ENCODE results near the gene NES.

NES gene

DNA sequence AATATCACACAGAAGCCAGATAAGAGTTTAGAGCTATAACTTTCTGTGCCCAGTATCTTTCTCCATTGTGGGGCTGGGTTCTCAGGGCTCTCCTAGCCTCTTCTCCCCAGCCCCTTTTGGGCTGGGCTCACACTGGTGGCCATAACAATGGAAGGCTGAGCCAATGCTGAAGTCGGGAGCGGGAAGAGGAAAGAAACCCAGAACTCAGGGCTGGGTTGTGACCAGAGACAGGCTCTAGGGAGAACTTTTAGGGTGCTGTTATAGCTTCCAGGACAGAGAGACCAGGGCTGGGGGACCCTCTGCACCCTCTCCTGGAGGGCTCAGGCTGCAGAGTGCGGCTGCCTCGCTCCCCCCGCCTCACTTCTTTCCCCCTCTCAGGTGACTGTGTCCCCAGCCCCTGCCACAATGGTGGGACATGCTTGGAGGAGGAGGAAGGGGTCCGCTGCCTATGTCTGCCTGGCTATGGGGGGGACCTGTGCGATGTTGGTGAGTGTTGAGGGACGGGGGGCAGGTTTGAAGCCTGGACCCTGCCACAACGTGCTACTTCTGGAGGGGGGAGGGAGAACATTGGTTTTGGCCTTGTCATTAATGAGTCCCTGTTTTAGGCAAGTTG lies 21.2 kb downstream of the NES start:
- H3K4me1 ChIP-seq (ENCODE audit: control insufficient read depth, insufficient read depth, low read length): peaks cover 42% of the 10 kb centered on the region
- no peaks in the 10 kb centered on the region for H3K9me3 ChIP-seq (ENCODE audit: control insufficient read depth, low read length)
- H3K27me3 ChIP-seq (ENCODE audit: control insufficient read depth, insufficient read depth, low read length): peaks cover 24% of the 10 kb centered on the region
- H3K9ac ChIP-seq (ENCODE audit: low read length): no peak overlapping the region
- H3K36me3 ChIP-seq (ENCODE audit: control insufficient read depth, insufficient read depth, low read length): no peaks in the 10 kb centered on the region
- H3K4me3 ChIP-seq (ENCODE audit: low read length): no peak overlapping the region

DNA sequence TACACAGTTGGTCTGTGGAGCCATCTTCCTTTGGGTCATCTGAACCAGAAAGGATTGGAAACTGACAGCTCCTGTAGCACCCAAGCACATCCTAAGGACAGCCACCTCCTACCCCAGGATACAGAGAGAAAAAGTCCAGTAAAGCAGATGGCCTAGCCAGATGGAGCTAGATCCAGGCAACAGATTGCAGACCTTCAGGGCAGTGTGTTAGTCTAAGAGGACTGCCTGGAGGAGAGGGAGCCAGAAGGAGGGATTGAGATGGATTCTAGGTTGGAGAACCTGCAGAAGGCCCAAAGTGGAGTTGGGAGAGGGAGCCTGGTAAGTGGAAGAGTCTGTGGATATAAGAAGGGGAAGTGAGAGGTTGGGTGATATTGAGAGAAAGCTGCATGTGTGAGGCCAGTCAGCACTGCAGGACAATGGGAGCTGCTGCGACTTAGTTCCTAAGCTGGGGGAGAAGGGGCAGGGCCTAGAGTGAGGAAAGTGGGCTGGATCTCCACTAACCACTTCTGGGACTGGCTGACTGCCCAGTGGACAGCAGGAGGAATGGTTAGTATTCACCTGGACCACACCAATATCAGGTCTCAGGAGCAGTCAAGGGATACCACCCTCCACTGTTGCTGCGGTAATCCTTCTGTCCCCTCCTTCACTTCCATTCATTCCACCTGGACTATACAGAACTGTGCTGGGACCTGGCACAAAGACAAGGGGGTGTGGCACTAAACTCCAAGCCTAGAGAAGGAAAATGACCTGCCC lies 21.9 kb downstream of the NES start:
- H3K36me3 ChIP-seq (ENCODE audit: control insufficient read depth, insufficient read depth, low read length): no peaks in the 10 kb centered on the region
- H3K9me3 ChIP-seq (ENCODE audit: control insufficient read depth, low read length): no peaks in the 10 kb centered on the region
- H3K9ac ChIP-seq (ENCODE audit: low read length): no peak overlapping the region
- peaks cover 35% of the 10 kb centered on the region for H3K4me1 ChIP-seq (ENCODE audit: control insufficient read depth, insufficient read depth, low read length)
- peaks cover 24% of the 10 kb centered on the region for H3K27me3 ChIP-seq (ENCODE audit: control insufficient read depth, insufficient read depth, low read length)
- H3K4me3 ChIP-seq (ENCODE audit: low read length): no peak overlapping the region

DNA sequence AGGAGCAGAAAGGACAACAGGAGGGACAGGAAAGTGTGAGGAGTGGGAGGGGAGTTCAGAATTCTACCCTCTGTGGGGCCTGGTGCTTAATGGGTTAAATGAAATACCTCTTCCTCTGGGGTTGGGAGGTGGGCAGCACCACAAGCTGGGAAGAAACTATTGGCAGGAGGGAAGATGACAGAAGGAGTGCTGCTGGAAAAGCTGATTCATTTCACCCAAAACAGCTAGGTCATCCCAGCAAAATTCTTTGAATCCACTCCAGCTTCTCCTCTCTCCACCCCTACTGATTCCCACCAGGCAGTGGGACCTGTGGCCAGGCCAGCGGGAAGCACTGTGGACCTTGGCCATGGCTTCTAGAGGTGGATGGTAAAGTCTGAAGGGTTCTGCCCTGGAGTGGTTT lies 22.5 kb downstream of the NES start:
- no peak overlapping the region for H3K9ac ChIP-seq (ENCODE audit: low read length)
- H3K36me3 ChIP-seq (ENCODE audit: control insufficient read depth, insufficient read depth, low read length): no peaks in the 10 kb centered on the region
- no peak overlapping the region for H3K4me3 ChIP-seq (ENCODE audit: low read length)
- peaks cover 24% of the 10 kb centered on the region for H3K27me3 ChIP-seq (ENCODE audit: control insufficient read depth, insufficient read depth, low read length)
- no peaks in the 10 kb centered on the region for H3K9me3 ChIP-seq (ENCODE audit: control insufficient read depth, low read length)
- H3K4me1 ChIP-seq (ENCODE audit: control insufficient read depth, insufficient read depth, low read length): peaks cover 29% of the 10 kb centered on the region

DNA sequence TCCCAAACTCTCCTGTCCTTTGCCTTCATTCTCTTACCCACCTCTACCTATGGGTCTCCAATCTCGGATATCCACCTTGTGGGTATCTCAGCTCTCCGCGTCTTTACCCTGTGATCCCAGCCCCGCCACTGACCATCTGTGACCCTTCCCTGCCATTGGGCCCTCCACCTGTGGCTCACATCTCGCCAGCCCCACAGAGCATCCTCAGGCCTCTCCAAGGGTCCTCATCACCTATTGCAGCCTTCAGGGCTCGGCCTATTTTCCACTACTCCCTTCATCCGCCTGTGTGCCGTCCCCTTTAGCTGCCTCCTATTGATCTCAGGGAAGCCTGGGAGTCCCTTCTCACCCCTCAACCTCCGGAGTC lies 24.2 kb downstream of the NES start:
- Histone ChIP-seq H3K4me3 (ENCODE audit: low read length) (no peak overlapping the region), H3K27me3 (ENCODE audit: control insufficient read depth, insufficient read depth, low read length) (peaks cover 28% of the 10 kb centered on the region), H3K4me1 (ENCODE audit: control insufficient read depth, insufficient read depth, low read length) (peaks cover 23% of the 10 kb centered on the region), H3K9me3 (ENCODE audit: control insufficient read depth, low read length) (no peaks in the 10 kb centered on the region), H3K9ac (ENCODE audit: low read length) (no peak overlapping the region), H3K36me3 (ENCODE audit: control insufficient read depth, insufficient read depth, low read length) (no peaks in the 10 kb centered on the region)

DNA sequence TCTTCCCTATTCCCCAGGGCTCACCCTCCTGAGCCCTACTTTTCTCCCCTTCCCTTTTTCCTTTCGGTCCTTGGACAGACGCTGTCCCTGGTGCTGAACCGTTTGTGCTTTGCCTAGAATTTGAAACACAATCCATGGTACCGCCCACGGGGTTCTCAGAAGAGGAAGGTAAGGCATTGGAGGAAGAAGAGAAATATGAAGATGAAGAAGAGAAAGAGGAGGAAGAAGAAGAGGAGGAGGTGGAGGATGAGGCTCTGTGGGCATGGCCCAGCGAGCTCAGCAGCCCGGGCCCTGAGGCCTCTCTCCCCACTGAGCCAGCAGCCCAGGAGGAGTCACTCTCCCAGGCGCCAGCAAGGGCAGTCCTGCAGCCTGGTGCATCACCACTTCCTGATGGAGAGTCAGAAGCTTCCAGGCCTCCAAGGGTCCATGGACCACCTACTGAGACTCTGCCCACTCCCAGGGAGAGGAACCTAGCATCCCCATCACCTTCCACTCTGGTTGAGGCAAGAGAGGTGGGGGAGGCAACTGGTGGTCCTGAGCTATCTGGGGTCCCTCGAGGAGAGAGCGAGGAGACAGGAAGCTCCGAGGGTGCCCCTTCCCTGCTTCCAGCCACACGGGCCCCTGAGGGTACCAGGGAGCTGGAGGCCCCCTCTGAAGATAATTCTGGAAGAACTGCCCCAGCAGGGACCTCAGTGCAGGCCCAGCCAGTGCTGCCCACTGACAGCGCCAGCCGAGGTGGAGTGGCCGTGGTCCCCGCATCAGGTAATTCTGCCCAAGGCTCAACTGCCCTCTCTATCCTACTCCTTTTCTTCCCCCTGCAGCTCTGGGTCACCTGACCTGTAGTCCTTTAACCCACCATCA lies 24.8 kb downstream of the NES start:
- H3K27me3 ChIP-seq (ENCODE audit: control insufficient read depth, insufficient read depth, low read length): peaks cover 34% of the 10 kb centered on the region
- H3K4me1 ChIP-seq (ENCODE audit: control insufficient read depth, insufficient read depth, low read length): peaks cover 17% of the 10 kb centered on the region
- H3K9ac ChIP-seq (ENCODE audit: low read length): no peak overlapping the region
- no peak overlapping the region for H3K4me3 ChIP-seq (ENCODE audit: low read length)
- no peaks in the 10 kb centered on the region for H3K9me3 ChIP-seq (ENCODE audit: control insufficient read depth, low read length)
- no peaks in the 10 kb centered on the region for H3K36me3 ChIP-seq (ENCODE audit: control insufficient read depth, insufficient read depth, low read length)

DNA sequence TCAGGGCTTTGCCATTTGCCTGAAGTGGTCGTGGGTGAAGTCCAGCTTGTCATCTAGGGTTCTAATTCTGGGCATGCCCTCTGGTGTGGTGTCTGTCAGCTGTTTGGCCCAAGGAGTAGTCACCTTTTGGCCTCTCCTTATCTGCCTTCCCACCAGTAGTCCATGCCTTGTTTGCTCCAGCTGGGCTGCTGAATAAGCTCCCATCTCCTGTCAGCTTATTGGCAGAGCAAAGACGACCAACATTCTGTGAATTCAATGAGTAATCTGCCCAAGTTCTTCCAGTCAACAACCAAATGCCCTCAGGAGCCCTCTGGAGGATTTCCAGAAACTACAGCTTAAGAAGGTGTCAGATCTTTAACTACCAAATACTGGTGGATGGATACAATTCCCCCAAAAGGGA lies 28.3 kb downstream of the NES start:
- H3K9me3 ChIP-seq (ENCODE audit: control insufficient read depth, low read length): no peaks in the 10 kb centered on the region
- no peak overlapping the region for H3K4me3 ChIP-seq (ENCODE audit: low read length)
- no peaks in the 10 kb centered on the region for H3K36me3 ChIP-seq (ENCODE audit: control insufficient read depth, insufficient read depth, low read length)
- no peaks in the 10 kb centered on the region for H3K4me1 ChIP-seq (ENCODE audit: control insufficient read depth, insufficient read depth, low read length)
- H3K27me3 ChIP-seq (ENCODE audit: control insufficient read depth, insufficient read depth, low read length): peaks cover 53% of the 10 kb centered on the region
- no peak overlapping the region for H3K9ac ChIP-seq (ENCODE audit: low read length)

DNA sequence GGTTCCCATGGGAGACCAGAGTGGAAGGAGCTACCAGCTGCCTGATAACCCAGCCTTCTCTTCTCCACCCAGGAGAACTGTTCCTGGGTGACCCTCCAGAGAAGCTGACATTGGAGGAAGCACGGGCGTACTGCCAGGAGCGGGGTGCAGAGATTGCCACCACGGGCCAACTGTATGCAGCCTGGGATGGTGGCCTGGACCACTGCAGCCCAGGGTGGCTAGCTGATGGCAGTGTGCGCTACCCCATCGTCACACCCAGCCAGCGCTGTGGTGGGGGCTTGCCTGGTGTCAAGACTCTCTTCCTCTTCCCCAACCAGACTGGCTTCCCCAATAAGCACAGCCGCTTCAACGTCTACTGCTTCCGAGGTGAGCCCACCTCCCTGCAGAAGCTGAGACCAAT lies 28.7 kb downstream of the NES start:
- Histone ChIP-seq H3K9ac (ENCODE audit: low read length) (no peak overlapping the region), H3K27me3 (ENCODE audit: control insufficient read depth, insufficient read depth, low read length) (peaks cover 55% of the 10 kb centered on the region), H3K36me3 (ENCODE audit: control insufficient read depth, insufficient read depth, low read length) (no peaks in the 10 kb centered on the region), H3K4me1 (ENCODE audit: control insufficient read depth, insufficient read depth, low read length) (no peaks in the 10 kb centered on the region), H3K9me3 (ENCODE audit: control insufficient read depth, low read length) (no peaks in the 10 kb centered on the region), H3K4me3 (ENCODE audit: low read length) (no peak overlapping the region)

DNA sequence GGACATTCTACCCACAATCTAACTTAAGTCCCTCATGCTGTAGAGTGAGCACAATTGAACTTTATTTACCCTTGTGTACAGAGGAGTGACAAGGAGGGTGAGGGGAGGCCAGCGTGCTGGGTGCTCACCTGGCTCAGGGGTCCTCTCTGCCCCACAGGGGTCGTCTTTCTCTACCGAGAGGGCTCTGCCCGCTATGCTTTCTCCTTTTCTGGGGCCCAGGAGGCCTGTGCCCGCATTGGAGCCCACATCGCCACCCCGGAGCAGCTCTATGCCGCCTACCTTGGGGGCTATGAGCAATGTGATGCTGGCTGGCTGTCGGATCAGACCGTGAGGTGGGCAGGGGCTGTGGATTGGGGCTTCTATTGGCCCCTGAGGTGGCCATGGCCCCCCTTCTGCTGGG lies 29.9 kb downstream of the NES start:
- Histone ChIP-seq H3K4me1 (ENCODE audit: control insufficient read depth, insufficient read depth, low read length) (peaks cover 2% of the 10 kb centered on the region), H3K9me3 (ENCODE audit: control insufficient read depth, low read length) (no peaks in the 10 kb centered on the region), H3K9ac (ENCODE audit: low read length) (no peak overlapping the region), H3K36me3 (ENCODE audit: control insufficient read depth, insufficient read depth, low read length) (no peaks in the 10 kb centered on the region), H3K4me3 (ENCODE audit: low read length) (no peak overlapping the region), H3K27me3 (ENCODE audit: control insufficient read depth, insufficient read depth, low read length) (peaks cover 59% of the 10 kb centered on the region)

DNA sequence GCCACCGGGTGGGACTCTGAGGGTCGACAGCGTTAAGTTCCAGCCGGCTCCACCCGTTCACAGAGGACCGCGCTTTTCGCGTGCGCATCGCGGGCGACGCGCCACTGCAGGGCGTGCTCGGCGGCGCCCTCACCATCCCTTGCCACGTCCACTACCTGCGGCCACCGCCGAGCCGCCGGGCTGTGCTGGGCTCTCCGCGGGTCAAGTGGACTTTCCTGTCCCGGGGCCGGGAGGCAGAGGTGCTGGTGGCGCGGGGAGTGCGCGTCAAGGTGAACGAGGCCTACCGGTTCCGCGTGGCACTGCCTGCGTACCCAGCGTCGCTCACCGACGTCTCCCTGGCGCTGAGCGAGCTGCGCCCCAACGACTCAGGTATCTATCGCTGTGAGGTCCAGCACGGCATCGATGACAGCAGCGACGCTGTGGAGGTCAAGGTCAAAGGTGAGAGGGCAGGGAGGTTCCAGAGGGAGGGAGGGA lies 30.4 kb downstream of the NES start:
- no peak overlapping the region for H3K4me3 ChIP-seq (ENCODE audit: low read length)
- H3K36me3 ChIP-seq (ENCODE audit: control insufficient read depth, insufficient read depth, low read length): no peaks in the 10 kb centered on the region
- no peaks in the 10 kb centered on the region for H3K9me3 ChIP-seq (ENCODE audit: control insufficient read depth, low read length)
- H3K9ac ChIP-seq (ENCODE audit: low read length): no peak overlapping the region
- H3K27me3 ChIP-seq (ENCODE audit: control insufficient read depth, insufficient read depth, low read length): peaks cover 65% of the 10 kb centered on the region
- peaks cover 5% of the 10 kb centered on the region for H3K4me1 ChIP-seq (ENCODE audit: control insufficient read depth, insufficient read depth, low read length)

DNA sequence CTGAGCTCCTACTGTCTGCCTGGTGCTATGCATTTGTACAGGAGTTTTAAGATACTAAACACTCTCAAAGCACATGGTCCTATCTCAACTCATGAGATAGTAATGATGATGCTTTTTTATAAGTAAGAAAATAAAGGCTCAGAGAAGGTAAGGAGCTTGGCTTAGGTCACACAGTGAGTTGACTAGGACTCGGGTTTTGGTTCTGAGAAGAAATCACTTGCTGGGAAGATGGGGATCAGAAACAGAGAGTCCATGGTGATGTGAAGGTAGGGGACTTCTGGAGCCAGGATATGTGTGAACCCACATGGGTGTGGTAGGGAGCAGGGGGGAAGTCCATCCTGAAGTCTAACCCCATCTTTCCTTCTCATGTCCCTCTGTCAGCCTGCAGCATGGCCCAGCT lies 31.5 kb downstream of the NES start:
- no peaks in the 10 kb centered on the region for H3K9me3 ChIP-seq (ENCODE audit: control insufficient read depth, low read length)
- peaks cover 76% of the 10 kb centered on the region for H3K27me3 ChIP-seq (ENCODE audit: control insufficient read depth, insufficient read depth, low read length)
- no peak overlapping the region for H3K4me3 ChIP-seq (ENCODE audit: low read length)
- no peak overlapping the region for H3K9ac ChIP-seq (ENCODE audit: low read length)
- no peaks in the 10 kb centered on the region for H3K36me3 ChIP-seq (ENCODE audit: control insufficient read depth, insufficient read depth, low read length)
- H3K4me1 ChIP-seq (ENCODE audit: control insufficient read depth, insufficient read depth, low read length): peaks cover 11% of the 10 kb centered on the region

DNA sequence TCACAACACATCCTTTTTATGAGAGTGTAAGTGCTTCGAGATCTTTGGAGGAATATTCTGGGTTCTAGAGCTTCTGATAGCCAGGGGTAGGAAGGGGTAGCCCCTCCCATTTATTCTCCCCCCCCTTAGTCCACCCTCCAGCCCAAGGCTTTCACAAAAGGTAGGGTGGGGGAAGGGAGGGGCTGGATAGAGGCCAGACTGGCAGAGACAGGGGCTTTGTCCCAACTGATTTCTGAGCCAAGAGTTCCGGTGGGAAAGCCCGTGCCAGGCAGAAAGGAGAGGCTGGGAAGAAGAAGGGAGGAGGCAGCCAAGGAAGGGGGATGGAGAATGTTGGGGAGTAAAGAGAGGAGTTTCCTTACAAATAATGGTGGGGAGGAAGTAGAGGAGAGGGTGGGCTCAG lies 32.2 kb downstream of the NES start:
- peaks cover 82% of the 10 kb centered on the region for H3K27me3 ChIP-seq (ENCODE audit: control insufficient read depth, insufficient read depth, low read length)
- H3K4me3 ChIP-seq (ENCODE audit: low read length): no peak overlapping the region
- no peaks in the 10 kb centered on the region for H3K36me3 ChIP-seq (ENCODE audit: control insufficient read depth, insufficient read depth, low read length)
- peaks cover 11% of the 10 kb centered on the region for H3K4me1 ChIP-seq (ENCODE audit: control insufficient read depth, insufficient read depth, low read length)
- H3K9me3 ChIP-seq (ENCODE audit: control insufficient read depth, low read length): no peaks in the 10 kb centered on the region
- no peak overlapping the region for H3K9ac ChIP-seq (ENCODE audit: low read length)

DNA sequence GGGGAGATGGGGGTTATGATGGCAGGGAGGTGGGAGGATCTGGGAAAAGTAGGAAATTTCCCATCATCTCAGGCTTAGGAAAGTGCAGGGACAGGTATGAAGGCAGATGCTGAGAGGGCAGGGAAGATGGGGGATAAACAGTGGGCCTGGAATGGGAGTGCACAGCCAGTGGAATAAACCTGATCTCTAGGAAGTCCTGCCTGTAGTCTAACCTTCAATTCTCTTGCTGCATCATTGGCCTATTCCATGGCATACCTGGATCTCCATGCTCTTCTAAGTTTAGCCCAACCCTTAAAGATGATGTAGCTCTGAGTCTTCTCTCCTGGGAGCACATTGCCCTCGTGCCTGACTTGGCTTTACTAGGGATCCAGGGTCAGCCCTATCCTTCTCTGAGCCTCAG lies 32.6 kb downstream of the NES start:
- H3K27me3 ChIP-seq (ENCODE audit: control insufficient read depth, insufficient read depth, low read length): peaks cover 87% of the 10 kb centered on the region
- peaks cover 11% of the 10 kb centered on the region for H3K4me1 ChIP-seq (ENCODE audit: control insufficient read depth, insufficient read depth, low read length)
- H3K4me3 ChIP-seq (ENCODE audit: low read length): no peak overlapping the region
- H3K36me3 ChIP-seq (ENCODE audit: control insufficient read depth, insufficient read depth, low read length): no peaks in the 10 kb centered on the region
- H3K9ac ChIP-seq (ENCODE audit: low read length): no peak overlapping the region
- H3K9me3 ChIP-seq (ENCODE audit: control insufficient read depth, low read length): no peaks in the 10 kb centered on the region

Measured in mucosa of stomach (tissue), 1 donor.